CD4-positive, alpha-beta T cell (primary cell): Measurements from ENCODE around the gene FAM234A. TPM values are rescaled to one million over a fixed set of nuclear protein-coding genes. Genes with fewer than 3 reads are reported as not detected.

Experiments
- ATAC-seq: fragments of 200-7000 bp; cut with Tn5 transposase; one replicate; pipeline ENCODE4 v1.10.0; 2022; ENCODE audit warnings: mild to moderate bottlenecking; ENCODE audit not compliant: poor library complexity
- CTCF ChIA-PET: fragments of 350-600 bp; sonication (Branson Sonifier 250); formaldehyde crosslinking; loops from one replicate; lab custom pipeline; 2021; ENCODE audit warnings: antibody characterized with exemption, inconsistent platforms; lab: Charles Lee
- POLR2A ChIA-PET: fragments of 350-600 bp; sonication (Branson Sonifier 250); formaldehyde crosslinking; loops from one replicate; lab custom pipeline; 2021; ENCODE audit warnings: antibody characterized with exemption, inconsistent platforms; lab: Charles Lee
- DNase-seq, 14 experiments: peaks; one replicate each; pipeline ENCODE4 v3.0.0-alpha.2; 2013 to 2020; ENCODE audit warnings: mixed read lengths in 2 of 14
- H3K27ac ChIP-seq, 2 donors: one replicate each; pipeline versions ENCODE4 v1.5.1 to v1.7.0; 2013; ENCODE audit warnings: low read length in 2 of 2, low read depth in 1 of 2, mild to moderate bottlenecking in 1 of 2
- H3K27me3 ChIP-seq, 2 experiments: 1 replicate in 1 of 2; 2 replicates in 1 of 2; pipeline versions ENCODE4 v1.6.1 to v1.7.0; 2013; ENCODE audit warnings: low read length in 2 of 2, control low read depth in 1 of 2, mild to moderate bottlenecking in 1 of 2, moderate library complexity in 1 of 2; ENCODE audit not compliant: insufficient read depth in 2 of 2, control insufficient read depth in 1 of 2
- H3K36me3 ChIP-seq: one replicate; pipeline ENCODE4 v1.6.1; 2013; ENCODE audit warnings: low read length, control low read depth; ENCODE audit not compliant: insufficient read depth
- H3K4me1 ChIP-seq: one replicate; pipeline ENCODE4 v1.6.1; 2013; ENCODE audit warnings: low read length, control low read depth; ENCODE audit not compliant: insufficient read depth
- H3K4me3 ChIP-seq: one replicate; pipeline ENCODE4 v1.5.1; 2013; ENCODE audit warnings: mild to moderate bottlenecking, low read length, moderate library complexity
- H3K9me3 ChIP-seq, 2 experiments: 1 replicate in 1 of 2; 2 replicates in 1 of 2; pipeline versions ENCODE4 v1.6.1 to v1.7.0; 2013; ENCODE audit warnings: low read length in 2 of 2, mild to moderate bottlenecking in 2 of 2, control low read depth in 1 of 2, moderate library complexity in 1 of 2; ENCODE audit not compliant: control insufficient read depth in 1 of 2, insufficient read depth in 1 of 2
- H3K27ac Mint-ChIP-seq: one replicate; pipeline ENCODE4 v1.8.0; 2020; ENCODE audit warnings: mixed read lengths
- H3K27me3 Mint-ChIP-seq: one replicate; pipeline ENCODE4 v1.8.0; 2021; ENCODE audit warnings: mixed read lengths
- H3K36me3 Mint-ChIP-seq: one replicate; pipeline ENCODE4 v1.8.0; 2021; ENCODE audit warnings: low read depth, mixed read lengths
- H3K4me1 Mint-ChIP-seq: one replicate; pipeline ENCODE4 v1.8.0; 2021; ENCODE audit warnings: low read depth, mixed read lengths
- H3K4me3 Mint-ChIP-seq: one replicate; pipeline ENCODE4 v1.8.0; 2020; ENCODE audit warnings: mild to moderate bottlenecking, mixed read lengths
- H3K9me3 Mint-ChIP-seq: one replicate; pipeline ENCODE4 v1.8.0; 2020; ENCODE audit warnings: mixed read lengths
- intact Hi-C, 2 experiments: fragments of 100-400 bp; cut with DNase I in 1 of 2; cut with micrococcal nuclease in 1 of 2; formaldehyde crosslinking; loops; one replicate each; pipeline versions ENCODE4 v1.15.1 to v1.9.0; 2023 to 2025; cut with DNase I, micrococcal nuclease
- total RNA-seq, 174 experiments: library from RNA in 2 of 174; stranded (reverse) in 2 of 174; gene quantifications; one replicate each; pipeline ENCODE4 v1.2.3 and lab custom pipeline; 2021 to 2026
- TF ChIP-seq, protein P1 (sequence below): fragments of 200-600 bp; IDR thresholded peaks from one replicate; pipeline ENCODE4 v1.8.0; 2022; ENCODE audit warnings: antibody characterized with exemption, mild to moderate bottlenecking

Gene FAM234A
- total RNA-seq, 2 experiments from 2014 or later, result 15.6 to 17.0 TPM

GRCh38 chr16:187330-187729 is 47.3 kb upstream of the FAM234A start:
- intact Hi-C loops, result no loop called here
- Histone ChIP-seq H3K4me3 (no peak overlapping the region), H3K9me3 (no peaks in the 10 kb centered on the region), H3K36me3 (peaks cover 48% of the 10 kb centered on the region), H3K27me3 (no peaks in the 10 kb centered on the region), H3K27ac (no peak overlapping the region), H3K4me1 (peaks cover 5% of the 10 kb centered on the region)
- no peaks in the 10 kb centered on the region for H3K27me3 Mint-ChIP-seq
- H3K4me3 Mint-ChIP-seq, result no peak overlapping the region
- H3K27ac Mint-ChIP-seq, result no peak overlapping the region
- no peak for ATAC-seq
- POLR2A ChIA-PET, result no interaction called here
- peaks cover 49% of the 10 kb centered on the region for H3K36me3 Mint-ChIP-seq
- H3K9me3 Mint-ChIP-seq, result no peaks in the 10 kb centered on the region
- TF ChIP-seq, protein P1, sequence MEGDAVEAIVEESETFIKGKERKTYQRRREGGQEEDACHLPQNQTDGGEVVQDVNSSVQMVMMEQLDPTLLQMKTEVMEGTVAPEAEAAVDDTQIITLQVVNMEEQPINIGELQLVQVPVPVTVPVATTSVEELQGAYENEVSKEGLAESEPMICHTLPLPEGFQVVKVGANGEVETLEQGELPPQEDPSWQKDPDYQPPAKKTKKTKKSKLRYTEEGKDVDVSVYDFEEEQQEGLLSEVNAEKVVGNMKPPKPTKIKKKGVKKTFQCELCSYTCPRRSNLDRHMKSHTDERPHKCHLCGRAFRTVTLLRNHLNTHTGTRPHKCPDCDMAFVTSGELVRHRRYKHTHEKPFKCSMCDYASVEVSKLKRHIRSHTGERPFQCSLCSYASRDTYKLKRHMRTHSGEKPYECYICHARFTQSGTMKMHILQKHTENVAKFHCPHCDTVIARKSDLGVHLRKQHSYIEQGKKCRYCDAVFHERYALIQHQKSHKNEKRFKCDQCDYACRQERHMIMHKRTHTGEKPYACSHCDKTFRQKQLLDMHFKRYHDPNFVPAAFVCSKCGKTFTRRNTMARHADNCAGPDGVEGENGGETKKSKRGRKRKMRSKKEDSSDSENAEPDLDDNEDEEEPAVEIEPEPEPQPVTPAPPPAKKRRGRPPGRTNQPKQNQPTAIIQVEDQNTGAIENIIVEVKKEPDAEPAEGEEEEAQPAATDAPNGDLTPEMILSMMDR, result no peak
- H3K4me1 Mint-ChIP-seq, result peaks cover 6% of the 10 kb centered on the region
- DNase-seq, result no peak
- CTCF ChIA-PET, result no interaction called here

DNA sequence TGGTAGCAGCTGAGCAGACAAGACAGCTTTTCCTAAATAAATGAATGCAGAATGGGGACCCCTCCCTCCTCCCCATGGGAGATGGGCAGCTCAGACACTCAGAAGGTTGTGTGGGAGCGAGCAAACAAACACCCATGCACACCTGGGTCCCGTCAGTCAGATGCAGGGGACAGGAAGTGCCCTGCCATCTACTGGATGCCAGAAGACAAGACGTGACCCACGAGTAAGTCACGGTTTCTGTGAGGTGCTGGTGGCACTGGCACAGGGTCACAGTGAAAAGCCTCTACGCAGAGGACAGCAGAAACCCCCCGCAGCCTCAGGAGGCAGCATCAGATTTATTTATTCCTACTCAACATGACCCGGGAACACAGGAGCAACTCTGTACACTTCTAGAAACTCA is 45.9 kb upstream of the FAM234A start:
- Mint-ChIP-seq H3K4me3 (no peak overlapping the region), H3K4me1 (peaks cover 6% of the 10 kb centered on the region), H3K27ac (peak overlapping the region; percentile 27), H3K9me3 (no peaks in the 10 kb centered on the region), H3K27me3 (no peaks in the 10 kb centered on the region), H3K36me3 (peaks cover 62% of the 10 kb centered on the region)
- DNase-seq (peak in 10 of 14 experiments; percentile 11 to 61 (median 32)), ATAC-seq (peak; percentile 90)
- intact Hi-C loops, result no loop called here
- no peaks in the 10 kb centered on the region for H3K9me3 ChIP-seq
- CTCF ChIA-PET, result interaction anchor here (1.8 kb wide), 1 partner anchor 8 kb away, joined by 6 read pairs; the partner anchor contains the start of gene HBQ1
- no peak overlapping the region for H3K4me3 ChIP-seq
- H3K27me3 ChIP-seq, result no peaks in the 10 kb centered on the region
- peaks cover 53% of the 10 kb centered on the region for H3K36me3 ChIP-seq
- no peak overlapping the region for H3K27ac ChIP-seq
- peaks cover 5% of the 10 kb centered on the region for H3K4me1 ChIP-seq
- POLR2A ChIA-PET, result no interaction called here
- TF ChIP-seq, protein P1, result peak; percentile 53

- H3K9me3 ChIP-seq, result no peaks in the 10 kb centered on the region
- POLR2A ChIA-PET, result interaction anchor here (0.6 kb wide), 1 partner anchor 66 kb away, joined by 3 read pairs; no protein-coding TSS in a partner anchor
- peaks cover 5% of the 10 kb centered on the region for H3K4me1 ChIP-seq
- H3K27me3 Mint-ChIP-seq, result no peaks in the 10 kb centered on the region
- H3K9me3 Mint-ChIP-seq, result no peaks in the 10 kb centered on the region
- H3K4me3 Mint-ChIP-seq, result no peak overlapping the region
- intact Hi-C loops, result no loop called here
- H3K27me3 ChIP-seq, result no peaks in the 10 kb centered on the region
- DNase-seq (no peak), ATAC-seq (no peak)
- CTCF ChIA-PET, result interaction anchor here (1.8 kb wide), 1 partner anchor 9 kb away, joined by 6 read pairs; the partner anchor contains the start of gene HBQ1
- peaks cover 6% of the 10 kb centered on the region for H3K4me1 Mint-ChIP-seq
- H3K27ac ChIP-seq, result no peak overlapping the region
- no peak overlapping the region for H3K27ac Mint-ChIP-seq
- peaks cover 72% of the 10 kb centered on the region for H3K36me3 Mint-ChIP-seq
- no peak overlapping the region for H3K4me3 ChIP-seq
- TF ChIP-seq, protein P1, result no peak
- peaks cover 63% of the 10 kb centered on the region for H3K36me3 ChIP-seq
These were observed 44.9 kb upstream of the FAM234A start for GRCh38 chr16:189604-190186.
